Measurements from ENCODE around the gene VPS8. TPM values are rescaled to one million over a fixed set of nuclear protein-coding genes. Genes with fewer than 3 reads are reported as not detected.

The VPS8 gene
- total and polyA plus RNA-seq, 9 of the 15 experiments (the other 6 are each of a cell fraction or from before 2014, with no cell fraction given): 7.2 to 41.0 (median 28.3) TPM

DNA sequence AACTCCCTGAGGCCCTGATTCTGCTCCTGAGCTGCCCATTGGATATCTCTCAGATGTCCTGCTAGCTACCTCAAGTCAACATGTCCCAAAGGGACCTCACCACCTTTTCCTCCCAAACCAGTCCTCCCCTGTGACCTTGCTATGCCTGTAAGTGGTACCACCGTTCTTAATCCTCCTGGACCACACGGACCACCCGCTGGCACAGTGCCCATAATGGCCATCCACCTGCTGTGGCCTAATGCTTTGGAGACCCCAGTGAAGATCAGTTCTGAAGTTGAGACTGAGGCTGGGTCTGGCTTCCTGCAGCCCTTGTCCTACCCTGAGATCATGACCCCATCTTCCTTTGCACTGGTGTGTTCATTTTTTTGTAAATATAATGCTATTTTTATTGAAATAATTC is 15.0 kb upstream of the VPS8 start:
- no peak for TF ChIP-seq CC2D1A (IDR thresholded peaks at IDR 0.05)
- peak; percentile 77 for TF ChIP-seq NFIC (IDR thresholded peaks at IDR 0.05)
- CTCF ChIA-PET (ENCODE audit: low intra/inter-chr PET ratio): no interaction called here
- no peak overlapping the region for H3K4me3 ChIP-seq
- no peak overlapping the region for H3K27ac ChIP-seq (ENCODE audit: extremely low read depth, low read depth, low read length)
- H3K4me1 ChIP-seq (replicated peaks in 1 of 2; ENCODE audit: control insufficient read depth in 2 of 2, insufficient read depth in 2 of 2, low read length in 2 of 2): no peaks in the 10 kb centered on the region; a peak in 1 of 5 replicates
- H3K4me2 ChIP-seq (ENCODE audit: insufficient read depth, low read length): no peak overlapping the region
- DNase-seq (ENCODE audit: extremely low read depth in 1 of 4, low spot score in 3 of 4) (no peak), FAIRE-seq (no peak), ATAC-seq (no peak)
- no TSS peak for BruUV-seq (replicated peaks)
- no peak overlapping the region for H3K9ac ChIP-seq (ENCODE audit: insufficient read depth in 1 of 2, low read depth in 2 of 2, low read length in 2 of 2)
- H2AFZ ChIP-seq (ENCODE audit: low read depth, low read length): no peak overlapping the region
- POLR2A ChIA-PET: interaction anchor here (0.6 kb wide), 1 partner anchor 313 kb away, joined by 3 read pairs; no protein-coding TSS in a partner anchor
- in situ Hi-C loops (cut with MboI): loop anchor here (25.0 kb wide), 1 partner anchor 385 kb away; no protein-coding TSS in a partner anchor
- WGBS (ENCODE audit: insufficient coverage, low coverage, missing lambda C conversion rate): 0% methylated on average over 3 of the region's 3 CpGs
- H3K79me2 ChIP-seq (ENCODE audit: control insufficient read depth, insufficient read depth, low read length): no peaks in the 10 kb centered on the region
- H4K20me1 ChIP-seq (replicated peaks; ENCODE audit: control insufficient read depth, insufficient read depth, low read length): no peaks in the 10 kb centered on the region
- peaks cover 3 to 29% of the 10 kb centered on the region in 2 experiments; a peak in 3 of 5 replicates for H3K27me3 ChIP-seq (ENCODE audit: control insufficient read depth in 2 of 2, insufficient read depth in 2 of 2, low read length in 2 of 2)
- no peaks in the 10 kb centered on the region for H3K36me3 ChIP-seq (ENCODE audit: control insufficient read depth, insufficient read depth, low read length)
- H3K9me1 ChIP-seq (ENCODE audit: control insufficient read depth, insufficient read depth, low read length): no peaks in the 10 kb centered on the region
- intact Hi-C loops (cut with micrococcal nuclease): no loop called here
- H3K9me3 ChIP-seq (replicated peaks; ENCODE audit: control insufficient read depth, insufficient read depth, low read depth, low read length): peaks cover 4% of the 10 kb centered on the region

DNA sequence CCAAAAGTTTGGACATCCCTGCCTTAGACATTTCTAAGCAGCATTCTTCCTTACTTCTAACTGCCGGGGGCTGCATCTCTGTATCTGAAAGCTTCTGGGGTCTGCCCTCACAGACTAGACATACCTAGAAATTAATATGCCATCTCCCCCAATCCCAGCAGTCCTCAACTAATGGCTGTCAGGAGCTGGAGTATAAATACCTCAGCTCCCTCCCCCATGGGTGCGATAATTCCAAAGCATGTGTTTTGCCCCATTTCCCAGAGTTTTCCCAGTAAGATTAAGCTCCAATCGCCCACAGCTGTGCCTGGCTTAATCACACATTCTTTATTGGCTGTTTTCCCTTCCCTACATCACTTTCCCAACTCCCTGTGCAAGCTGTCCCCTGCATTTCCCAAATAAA is 13.8 kb upstream of the VPS8 start:
- intact Hi-C loops (cut with micrococcal nuclease): no loop called here

More for the DNA sequence above, 13.8 kb upstream of the VPS8 start:
- H4K20me1 ChIP-seq (replicated peaks; ENCODE audit: control insufficient read depth, insufficient read depth, low read length): no peaks in the 10 kb centered on the region
- no peak overlapping the region for H3K27ac ChIP-seq (ENCODE audit: extremely low read depth, low read depth, low read length)
- H3K79me2 ChIP-seq (ENCODE audit: control insufficient read depth, insufficient read depth, low read length): no peaks in the 10 kb centered on the region
- BruUV-seq (replicated peaks): no TSS peak
- ATAC-seq: no peak
- H3K4me3 ChIP-seq: no peak overlapping the region
- no peak overlapping the region for H3K9ac ChIP-seq (ENCODE audit: insufficient read depth in 1 of 2, low read depth in 2 of 2, low read length in 2 of 2)
- H3K4me1 ChIP-seq (replicated peaks in 1 of 2; ENCODE audit: control insufficient read depth in 2 of 2, insufficient read depth in 2 of 2, low read length in 2 of 2): no peaks in the 10 kb centered on the region; a peak in 1 of 5 replicates
- DNase-seq (ENCODE audit: extremely low read depth in 1 of 4, low spot score in 3 of 4): no peak
- ChIA-PET POLR2A (no interaction called here), CTCF (ENCODE audit: low intra/inter-chr PET ratio) (no interaction called here)
- no peaks in the 10 kb centered on the region for H3K36me3 ChIP-seq (ENCODE audit: control insufficient read depth, insufficient read depth, low read length)
- FAIRE-seq: no peak
- no peak overlapping the region for H3K4me2 ChIP-seq (ENCODE audit: insufficient read depth, low read length)
- in situ Hi-C loops (cut with MboI): loop anchor here (25.0 kb wide), 1 partner anchor 386 kb away; no protein-coding TSS in a partner anchor
- H3K9me1 ChIP-seq (ENCODE audit: control insufficient read depth, insufficient read depth, low read length): no peaks in the 10 kb centered on the region
- no peak overlapping the region for H2AFZ ChIP-seq (ENCODE audit: low read depth, low read length)
- H3K9me3 ChIP-seq (replicated peaks; ENCODE audit: control insufficient read depth, insufficient read depth, low read depth, low read length): peaks cover 4% of the 10 kb centered on the region
- WGBS (ENCODE audit: insufficient coverage, low coverage, missing lambda C conversion rate): 6% methylated on average over 3 of the region's 3 CpGs
- H3K27me3 ChIP-seq (ENCODE audit: control insufficient read depth in 2 of 2, insufficient read depth in 2 of 2, low read length in 2 of 2): peaks cover 0 to 30% of the 10 kb centered on the region in 2 experiments; a peak in 4 of 5 replicates
- TF ChIP-seq TCFL5 (CRISPR knock-in tag; conservative IDR thresholded peaks at IDR 0.05): no peak
- no peak for TF ChIP-seq MYBL2 (IDR thresholded peaks at IDR 0.05; ENCODE audit: low read depth)
- TF ChIP-seq MYBL2 (CRISPR knock-in tag; IDR thresholded peaks at IDR 0.05; ENCODE audit: borderline replicate concordance): no peak
- no peak for TF ChIP-seq MCM5 (IDR thresholded peaks at IDR 0.05; ENCODE audit: low read depth)
- no peak for TF ChIP-seq MAFK (IDR thresholded peaks at IDR 0.05; ENCODE audit: low read length)
- no peak for TF ChIP-seq NFYB (IDR thresholded peaks at IDR 0.05; ENCODE audit: extremely low read depth, insufficient read length)
- TF ChIP-seq ZNF764 (CRISPR knock-in tag; IDR thresholded peaks at IDR 0.05; ENCODE audit: low read depth): no peak
- TF ChIP-seq CAMTA2 (CRISPR knock-in tag; conservative IDR thresholded peaks at IDR 0.05): no peak
- no peak for TF ChIP-seq ZNF133 (CRISPR knock-in tag; IDR thresholded peaks at IDR 0.05)

Data from K562 (cell line).